ENCODE measurements around the gene NLRP13. TPM values are rescaled to one million over a fixed set of nuclear protein-coding genes. Genes with fewer than 3 reads are reported as not detected.

NLRP13 gene
- total and polyA plus RNA-seq, 2 of the 8 experiments (the other 6 are each of a cell fraction or from before 2014, with no cell fraction given): not detected

DNA sequence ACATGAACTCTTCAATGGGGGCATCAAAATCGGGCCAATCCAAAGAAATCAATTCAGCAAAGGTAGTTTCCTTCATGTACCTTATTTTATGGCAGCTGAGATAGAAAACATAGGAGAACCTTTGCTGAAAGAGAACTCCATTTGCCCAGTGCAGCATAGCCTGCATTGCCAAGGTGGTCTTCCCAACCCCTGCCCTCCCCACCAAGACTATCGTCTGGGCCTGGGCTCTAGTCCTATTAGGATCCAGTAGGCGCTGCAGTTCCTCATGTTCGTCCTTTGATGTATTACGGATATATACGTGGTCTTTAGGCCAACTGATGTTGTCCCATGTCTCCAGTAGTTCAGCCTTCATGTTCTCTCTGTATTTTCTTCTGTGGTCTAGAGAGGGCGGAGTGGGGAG is 19.2 kb downstream of the NLRP13 start:
- H3K4me1 ChIP-seq (replicated peaks in 1 of 4; ENCODE audit: control insufficient read depth in 3 of 4, insufficient read depth in 4 of 4, low read length in 3 of 4): no peaks in the 10 kb centered on the region
- DNase-seq (ENCODE audit: low read depth in 1 of 2, low spot score in 2 of 2) (no peak), FAIRE-seq (no peak)
- no peaks in the 10 kb centered on the region for H3K79me2 ChIP-seq (ENCODE audit: control insufficient read depth in 1 of 2, insufficient read depth in 2 of 2, low read length in 2 of 2)
- no peaks in the 10 kb centered on the region for H3K27me3 ChIP-seq (replicated peaks in 1 of 4; ENCODE audit: control insufficient read depth in 3 of 4, extremely low read depth in 1 of 4, insufficient read depth in 3 of 4, low read length in 3 of 4)
- no peak overlapping the region for H2BK5ac ChIP-seq (ENCODE audit: low read depth, low read length)
- no peak overlapping the region for H3K27ac ChIP-seq (ENCODE audit: low read depth, low read length)
- H3K79me1 ChIP-seq (ENCODE audit: low read depth, low read length): no peaks in the 10 kb centered on the region
- WGBS, 2 experiments (ENCODE audit: extremely low coverage in 1 of 2, insufficient coverage in 1 of 2, insufficient read length in 1 of 2, insufficient replicate concordance in 2 of 2, low coverage in 1 of 2, low lambda C conversion rate in 2 of 2, missing lambda C conversion rate in 1 of 2): 71% methylated on average over 7 of the region's 7 CpGs; no CpG with 5 or more reads in 1 of the 2 experiments
- H3K56ac ChIP-seq (replicated peaks; ENCODE audit: insufficient read length, low read depth, low read length): no peak overlapping the region
- no peaks in the 10 kb centered on the region for H4K20me1 ChIP-seq (replicated peaks in 1 of 2; ENCODE audit: control insufficient read depth in 1 of 2, insufficient read depth in 2 of 2, low read length in 2 of 2)
- H4K91ac ChIP-seq (replicated peaks; ENCODE audit: insufficient read length, low read length): no peak overlapping the region
- CTCF ChIA-PET (ENCODE audit: partially characterized antibody): interaction anchor here (0.7 kb wide), 1 partner anchor 12 kb away, joined by 3 read pairs; no protein-coding TSS in a partner anchor
- H2BK15ac ChIP-seq (ENCODE audit: low read length): no peak overlapping the region
- no peaks in the 10 kb centered on the region for H3K23me2 ChIP-seq (ENCODE audit: low read depth, low read length)
- H2AK5ac ChIP-seq (ENCODE audit: low read depth, low read length): no peak overlapping the region
- no peak overlapping the region for H2BK120ac ChIP-seq (replicated peaks; ENCODE audit: low read depth, low read length)
- H3K9me3 ChIP-seq (ENCODE audit: insufficient read depth in 2 of 2, low read depth in 1 of 2, low read length in 1 of 2): peaks cover 71 to 74% of the 10 kb centered on the region in 2 experiments
- no peaks in the 10 kb centered on the region for H3K36me3 ChIP-seq (ENCODE audit: control insufficient read depth in 2 of 4, insufficient read depth in 4 of 4, low read length in 3 of 4)
- POLR2A ChIA-PET (ENCODE audit: partially characterized antibody): no interaction called here
- H2AFZ ChIP-seq (ENCODE audit: low read length): no peak overlapping the region
- no peak overlapping the region for H2BK20ac ChIP-seq (ENCODE audit: low read length)
- H4K8ac ChIP-seq (ENCODE audit: extremely low read depth, insufficient read depth, low read length): no peak overlapping the region
- H3K18ac ChIP-seq (ENCODE audit: extremely low read depth, low read length): no peak overlapping the region
- H3K9ac ChIP-seq (replicated peaks in 1 of 4; ENCODE audit: extremely low read depth in 1 of 4, low read depth in 3 of 4, low read length in 3 of 4): no peak overlapping the region
- no peak overlapping the region for H3K4ac ChIP-seq (replicated peaks; ENCODE audit: insufficient read length, low read depth, low read length)
- no peak overlapping the region for H3K23ac ChIP-seq (ENCODE audit: insufficient read length)
- H2BK12ac ChIP-seq (ENCODE audit: low read depth, low read length): no peak overlapping the region
- no peak overlapping the region for H3K14ac ChIP-seq (ENCODE audit: insufficient read length)
- no peak overlapping the region for H3K4me2 ChIP-seq (ENCODE audit: insufficient read depth in 1 of 2, low read depth in 2 of 2, low read length in 2 of 2)
- no peak overlapping the region for H3K4me3 ChIP-seq (ENCODE audit: extremely low read depth in 1 of 4, insufficient read depth in 2 of 4, low read depth in 3 of 4, low read length in 4 of 4)
- H4K5ac ChIP-seq (ENCODE audit: insufficient read length, low read depth, low read length): no peak overlapping the region
- no peak for TF ChIP-seq SP4 (IDR thresholded peaks at IDR 0.05; ENCODE audit: low read length)
- TF ChIP-seq, protein P1, sequence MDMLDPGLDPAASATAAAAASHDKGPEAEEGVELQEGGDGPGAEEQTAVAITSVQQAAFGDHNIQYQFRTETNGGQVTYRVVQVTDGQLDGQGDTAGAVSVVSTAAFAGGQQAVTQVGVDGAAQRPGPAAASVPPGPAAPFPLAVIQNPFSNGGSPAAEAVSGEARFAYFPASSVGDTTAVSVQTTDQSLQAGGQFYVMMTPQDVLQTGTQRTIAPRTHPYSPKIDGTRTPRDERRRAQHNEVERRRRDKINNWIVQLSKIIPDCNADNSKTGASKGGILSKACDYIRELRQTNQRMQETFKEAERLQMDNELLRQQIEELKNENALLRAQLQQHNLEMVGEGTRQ (IDR thresholded peaks at IDR 0.05; ENCODE audit: low read length): no peak
- no peak for TF ChIP-seq SIRT6 (IDR thresholded peaks at IDR 0.05; ENCODE audit: low read length)
- TF ChIP-seq NRF1 (IDR thresholded peaks at IDR 0.05; ENCODE audit: low read depth, low read length): no peak
- TF ChIP-seq, protein P2, sequence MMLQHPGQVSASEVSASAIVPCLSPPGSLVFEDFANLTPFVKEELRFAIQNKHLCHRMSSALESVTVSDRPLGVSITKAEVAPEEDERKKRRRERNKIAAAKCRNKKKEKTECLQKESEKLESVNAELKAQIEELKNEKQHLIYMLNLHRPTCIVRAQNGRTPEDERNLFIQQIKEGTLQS (IDR thresholded peaks at IDR 0.05; ENCODE audit: insufficient read depth, low read depth, low read length): no peak
- no peak for TF ChIP-seq BRCA1 (IDR thresholded peaks at IDR 0.05; ENCODE audit: low read depth, low read length)
- TF ChIP-seq RBBP5 (IDR thresholded peaks at IDR 0.05; ENCODE audit: borderline replicate concordance, low read depth, low read length): no peak
- no peak for TF ChIP-seq CBX8 (IDR thresholded peaks at IDR 0.05; ENCODE audit: borderline replicate concordance, low read depth, low read length)
- TF ChIP-seq CHD2 (IDR thresholded peaks at IDR 0.05; ENCODE audit: low read length): no peak
- no peak for TF ChIP-seq CTBP2 (IDR thresholded peaks at IDR 0.05; ENCODE audit: borderline replicate concordance, insufficient read depth, insufficient read length, low read length)
- no peak for TF ChIP-seq EZH2 (IDR thresholded peaks at IDR 0.05; ENCODE audit: low read depth, low read length, severe bottlenecking)

All from H1 (cell line).